HepG2 (cell line): Measurements from ENCODE around the gene MRNIP. TPM values are rescaled to one million over a fixed set of nuclear protein-coding genes. Genes with fewer than 3 reads are reported as not detected.

ENCODE experiments used
- FOXC1 ChIP-seq: sonication (generic); formaldehyde crosslinking; IDR thresholded peaks from 2 replicates; pipeline ENCODE4 v1.8.0; 2022; ENCODE audit warnings: mild to moderate bottlenecking, missing genetic modification reagents, borderline replicate concordance
- KDM2A ChIP-seq: sonication (generic); formaldehyde crosslinking; IDR thresholded peaks from 2 replicates; pipeline ENCODE4 v1.4.0; 2020; ENCODE audit warnings: low read depth, missing genetic modification reagents, borderline replicate concordance
- KDM3A ChIP-seq: IDR thresholded peaks from 2 replicates; pipeline ENCODE4 v1.6.1; 2018; ENCODE audit warnings: low read depth, missing compliant biosample characterization
- KLF13 ChIP-seq: sonication (generic); formaldehyde crosslinking; IDR thresholded peaks from 2 replicates; pipeline ENCODE4 v1.4.0; 2020; ENCODE audit warnings: mild to moderate bottlenecking, missing genetic modification reagents
- MEF2D ChIP-seq: sonication (generic); formaldehyde crosslinking; IDR thresholded peaks from 2 replicates; pipeline ENCODE4 v1.5.1; 2020; ENCODE audit warnings: mild to moderate bottlenecking, missing genetic modification reagents
- MIER2 ChIP-seq: IDR thresholded peaks from 2 replicates; pipeline ENCODE4 v1.6.1; 2016; ENCODE audit warnings: missing biosample characterization, missing genetic modification reagents
- NFRKB ChIP-seq: fragments of 450-650 bp; IDR thresholded peaks from 2 replicates; pipeline ENCODE4 v1.6.1; 2017
- RFX5 ChIP-seq: IDR thresholded peaks from 2 replicates; pipeline ENCODE4 v1.6.1; 2011; ENCODE audit warnings: low read depth, low read length, improper control_type of control experiment
- RFXANK ChIP-seq: IDR thresholded peaks from 2 replicates; pipeline ENCODE4 v1.6.1; 2016
- RXRA ChIP-seq: sonication (generic); formaldehyde crosslinking; IDR thresholded peaks from 2 replicates; pipeline ENCODE4 v1.5.1; 2020; ENCODE audit warnings: missing genetic modification reagents
- SATB2 ChIP-seq: sonication (generic); formaldehyde crosslinking; IDR thresholded peaks from 2 replicates; pipeline ENCODE4 v1.5.0; 2020; ENCODE audit warnings: missing genetic modification reagents
- TCF12 ChIP-seq, 2 experiments: fragments of 450-650 bp in 1 of 2; sonication (generic) in 1 of 2; formaldehyde crosslinking in 1 of 2; IDR thresholded peaks; 2 replicates each; pipeline versions ENCODE4 v1.6.1 to v1.8.0; 2017 to 2022; ENCODE audit warnings: antibody characterized with exemption in 1 of 2, mild to moderate bottlenecking in 1 of 2, missing genetic modification reagents in 1 of 2, moderate library complexity in 1 of 2
- TMF1 ChIP-seq: sonication (generic); formaldehyde crosslinking; IDR thresholded peaks from 2 replicates; pipeline ENCODE4 v1.8.1; 2022; ENCODE audit warnings: low read depth, missing genetic modification reagents
- ZNF550 ChIP-seq: sonication (generic); formaldehyde crosslinking; IDR thresholded peaks from 2 replicates; pipeline ENCODE4 v1.4.0; 2020; ENCODE audit warnings: mild to moderate bottlenecking, missing genetic modification reagents, borderline replicate concordance
- ZNF556 ChIP-seq: sonication (generic); formaldehyde crosslinking; IDR thresholded peaks from 2 replicates; pipeline ENCODE4 v1.4.0; 2020; ENCODE audit warnings: mild to moderate bottlenecking, missing genetic modification reagents, borderline replicate concordance
- ZNF672 ChIP-seq: sonication (generic); formaldehyde crosslinking; IDR thresholded peaks from 2 replicates; pipeline ENCODE4 v1.8.1; 2022; ENCODE audit warnings: missing genetic modification reagents
- ZNF781 ChIP-seq: sonication (generic); formaldehyde crosslinking; IDR thresholded peaks from 2 replicates; pipeline ENCODE4 v1.5.1; 2020; ENCODE audit warnings: borderline replicate concordance, mild to moderate bottlenecking, missing genetic modification reagents; ENCODE audit errors: not compliant biosample characterization
- ZSCAN9 ChIP-seq: IDR thresholded peaks from 2 replicates; pipeline ENCODE4 v1.6.1; 2016; ENCODE audit warnings: borderline replicate concordance
- polyA plus RNA-seq, 8 experiments: library from polyadenylated mRNA; depleted of rRNA in 3 of 8; stranded (reverse) in 7 of 8; unstranded in 1 of 8; fragments of >200 nt; fragmentation: Illumina TruSeq in 4 of 8; extraction: Trizol in 4 of 8; gene quantifications; 2 replicates each; pipeline versions ENCODE4 v1.2.1 to v1.2.3, GENCODE V29; 2011 to 2016; ENCODE audit warnings: low read depth in 4 of 8, missing spikeins in 1 of 8, mixed read lengths in 1 of 8; ENCODE audit not compliant: insufficient read depth in 1 of 8
- total RNA-seq, 5 experiments: library from RNA; depleted of rRNA; stranded (reverse); fragments of >200 nt; fragmentation: Illumina TruSeq; extraction: Trizol; gene quantifications; 2 replicates each; pipeline ENCODE4 v1.2.3, GENCODE V29; 2016; ENCODE audit warnings: low read depth in 1 of 5
- TF ChIP-seq, protein P1 (sequence below): sonication (generic); formaldehyde crosslinking; IDR thresholded peaks from 2 replicates; pipeline ENCODE4 v1.8.0; 2022; ENCODE audit warnings: mild to moderate bottlenecking, missing genetic modification reagents, moderate library complexity
- TF ChIP-seq, protein P2 (sequence below): sonication (generic); formaldehyde crosslinking; conservative IDR thresholded peaks from 2 replicates; pipeline ENCODE4 v1.8.1; 2023; ENCODE audit warnings: missing genetic modification reagents
- TF ChIP-seq, protein P3 (sequence below): sonication (generic); formaldehyde crosslinking; IDR thresholded peaks from 2 replicates; pipeline ENCODE4 v1.8.0; 2022; ENCODE audit warnings: mild to moderate bottlenecking, missing genetic modification reagents, moderate library complexity
- TF ChIP-seq, protein P4 (sequence below): sonication (generic); formaldehyde crosslinking; IDR thresholded peaks from 2 replicates; pipeline ENCODE4 v1.5.0; 2020; ENCODE audit warnings: missing genetic modification reagents

MRNIP gene
- total and polyA plus RNA-seq, 2 of the 13 experiments (the other 11 are each of a cell fraction or from before 2014, with no cell fraction given), result 15.5 to 34.1 TPM

DNA sequence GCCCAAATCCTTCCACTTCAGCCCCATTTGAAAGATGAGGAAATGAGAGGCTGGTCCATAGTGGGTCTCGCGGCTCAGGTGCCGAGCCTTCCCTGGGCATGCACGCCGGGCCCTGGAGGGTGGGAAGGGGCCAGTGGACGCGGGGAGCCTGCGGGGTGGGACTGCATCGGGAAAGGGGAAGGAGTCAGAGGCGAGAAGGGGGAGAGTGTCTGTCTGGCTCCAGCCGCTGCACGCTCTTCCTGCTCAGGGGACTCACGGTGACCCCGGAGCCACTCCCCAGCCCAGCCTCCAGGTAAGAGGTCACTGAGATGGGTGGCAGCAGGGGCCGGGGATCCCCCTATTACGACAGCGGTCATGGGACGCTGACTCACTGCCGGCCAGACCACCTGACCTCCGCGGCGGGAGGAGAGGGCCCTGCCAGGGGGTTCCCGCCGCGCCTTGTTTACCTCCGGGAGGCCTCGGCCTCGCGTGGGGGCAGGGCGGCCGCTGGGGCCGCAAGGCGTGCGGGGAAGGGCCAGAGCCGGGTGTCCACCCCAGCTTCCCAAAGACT lies 39.8 kb downstream of the MRNIP start (continued):
- TF ChIP-seq KDM2A (CRISPR knock-in tag) (peak; percentile 97), RFXANK (CRISPR knock-in tag) (no peak), ZNF550 (CRISPR knock-in tag) (no peak), RFX5 (no peak), RXRA (peak; percentile 99), MEF2D (no peak; the same call in 1 of the 2 replicates), ZNF781 (CRISPR knock-in tag) (peak; percentile 35), ZNF672 (no peak), NFRKB (no peak), KLF13 (no peak), ZNF556 (CRISPR knock-in tag) (peak; percentile 94; the same call in 1 of the 2 replicates), TCF12 (IDR thresholded peaks at IDR 0.05) (no peak), TCF12 (CRISPR knock-in tag; IDR thresholded peaks at IDR 0.05) (peak; percentile 72), ZSCAN9 (CRISPR knock-in tag) (0 out of 2 replicates have a peak, but pooled peaks have one; percentile 51), MIER2 (CRISPR knock-in tag) (no peak), SATB2 (CRISPR knock-in tag) (no peak), TMF1 (CRISPR knock-in tag) (0 out of 2 replicates have a peak, but pooled peaks have one; percentile 27), KDM3A (CRISPR knock-in tag) (peak; percentile 58; the same call in 1 of the 2 replicates), FOXC1 (CRISPR knock-in tag) (peak; percentile 63; the same call in 1 of the 2 replicates)
- TF ChIP-seq, protein P1, sequence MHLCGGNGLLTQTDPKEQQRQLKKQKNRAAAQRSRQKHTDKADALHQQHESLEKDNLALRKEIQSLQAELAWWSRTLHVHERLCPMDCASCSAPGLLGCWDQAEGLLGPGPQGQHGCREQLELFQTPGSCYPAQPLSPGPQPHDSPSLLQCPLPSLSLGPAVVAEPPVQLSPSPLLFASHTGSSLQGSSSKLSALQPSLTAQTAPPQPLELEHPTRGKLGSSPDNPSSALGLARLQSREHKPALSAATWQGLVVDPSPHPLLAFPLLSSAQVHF (CRISPR knock-in tag), result no peak
- TF ChIP-seq, protein P2, sequence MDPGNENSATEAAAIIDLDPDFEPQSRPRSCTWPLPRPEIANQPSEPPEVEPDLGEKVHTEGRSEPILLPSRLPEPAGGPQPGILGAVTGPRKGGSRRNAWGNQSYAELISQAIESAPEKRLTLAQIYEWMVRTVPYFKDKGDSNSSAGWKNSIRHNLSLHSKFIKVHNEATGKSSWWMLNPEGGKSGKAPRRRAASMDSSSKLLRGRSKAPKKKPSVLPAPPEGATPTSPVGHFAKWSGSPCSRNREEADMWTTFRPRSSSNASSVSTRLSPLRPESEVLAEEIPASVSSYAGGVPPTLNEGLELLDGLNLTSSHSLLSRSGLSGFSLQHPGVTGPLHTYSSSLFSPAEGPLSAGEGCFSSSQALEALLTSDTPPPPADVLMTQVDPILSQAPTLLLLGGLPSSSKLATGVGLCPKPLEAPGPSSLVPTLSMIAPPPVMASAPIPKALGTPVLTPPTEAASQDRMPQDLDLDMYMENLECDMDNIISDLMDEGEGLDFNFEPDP (CRISPR knock-in tag), result 0 out of 2 replicates have a peak, but pooled peaks have one; percentile 79
- TF ChIP-seq, protein P3, sequence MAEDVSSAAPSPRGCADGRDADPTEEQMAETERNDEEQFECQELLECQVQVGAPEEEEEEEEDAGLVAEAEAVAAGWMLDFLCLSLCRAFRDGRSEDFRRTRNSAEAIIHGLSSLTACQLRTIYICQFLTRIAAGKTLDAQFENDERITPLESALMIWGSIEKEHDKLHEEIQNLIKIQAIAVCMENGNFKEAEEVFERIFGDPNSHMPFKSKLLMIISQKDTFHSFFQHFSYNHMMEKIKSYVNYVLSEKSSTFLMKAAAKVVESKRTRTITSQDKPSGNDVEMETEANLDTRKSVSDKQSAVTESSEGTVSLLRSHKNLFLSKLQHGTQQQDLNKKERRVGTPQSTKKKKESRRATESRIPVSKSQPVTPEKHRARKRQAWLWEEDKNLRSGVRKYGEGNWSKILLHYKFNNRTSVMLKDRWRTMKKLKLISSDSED (CRISPR knock-in tag), result no peak
- TF ChIP-seq, protein P4, sequence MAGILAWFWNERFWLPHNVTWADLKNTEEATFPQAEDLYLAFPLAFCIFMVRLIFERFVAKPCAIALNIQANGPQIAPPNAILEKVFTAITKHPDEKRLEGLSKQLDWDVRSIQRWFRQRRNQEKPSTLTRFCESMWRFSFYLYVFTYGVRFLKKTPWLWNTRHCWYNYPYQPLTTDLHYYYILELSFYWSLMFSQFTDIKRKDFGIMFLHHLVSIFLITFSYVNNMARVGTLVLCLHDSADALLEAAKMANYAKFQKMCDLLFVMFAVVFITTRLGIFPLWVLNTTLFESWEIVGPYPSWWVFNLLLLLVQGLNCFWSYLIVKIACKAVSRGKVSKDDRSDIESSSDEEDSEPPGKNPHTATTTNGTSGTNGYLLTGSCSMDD, result no peak
